GM21717 (cell line): Measurements from ENCODE around the gene DUSP8.
"Not testable (repeated sequence)": the region's sequence is repeated elsewhere in the genome, so short reads cannot be mapped to it uniquely, and the experiment has no call there.

Experiments used
- ATAC-seq: cut with Tn5 transposase; IDR thresholded peaks from one replicate; pipeline ENCODE4 v1.9.1; 2021; ENCODE audit warnings: mild to moderate bottlenecking, moderate library complexity; ENCODE audit not compliant: unreplicated experiment

The DUSP8 gene

DNA sequence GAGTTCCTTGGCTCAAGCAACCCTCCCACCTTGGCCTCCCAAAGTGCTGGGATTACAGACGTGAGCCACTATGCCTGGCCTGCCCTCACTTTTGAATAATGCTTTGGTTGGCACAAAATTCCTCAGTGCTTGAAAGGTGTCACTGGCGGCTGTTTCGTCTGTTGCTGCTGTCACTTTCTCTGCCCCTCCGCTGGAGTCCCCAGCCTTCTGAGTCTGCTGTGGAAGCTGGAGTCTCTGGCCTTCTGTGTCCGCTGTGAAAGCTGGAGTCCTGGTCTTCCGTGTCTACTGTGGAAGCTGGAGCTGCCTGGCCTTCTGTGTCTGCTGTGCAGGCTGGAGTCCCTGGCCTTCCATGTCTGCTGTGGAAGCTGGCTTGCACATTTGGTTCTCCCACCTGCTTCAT, 17.9 kb upstream of the DUSP8 start:
- no peak for ATAC-seq

DNA sequence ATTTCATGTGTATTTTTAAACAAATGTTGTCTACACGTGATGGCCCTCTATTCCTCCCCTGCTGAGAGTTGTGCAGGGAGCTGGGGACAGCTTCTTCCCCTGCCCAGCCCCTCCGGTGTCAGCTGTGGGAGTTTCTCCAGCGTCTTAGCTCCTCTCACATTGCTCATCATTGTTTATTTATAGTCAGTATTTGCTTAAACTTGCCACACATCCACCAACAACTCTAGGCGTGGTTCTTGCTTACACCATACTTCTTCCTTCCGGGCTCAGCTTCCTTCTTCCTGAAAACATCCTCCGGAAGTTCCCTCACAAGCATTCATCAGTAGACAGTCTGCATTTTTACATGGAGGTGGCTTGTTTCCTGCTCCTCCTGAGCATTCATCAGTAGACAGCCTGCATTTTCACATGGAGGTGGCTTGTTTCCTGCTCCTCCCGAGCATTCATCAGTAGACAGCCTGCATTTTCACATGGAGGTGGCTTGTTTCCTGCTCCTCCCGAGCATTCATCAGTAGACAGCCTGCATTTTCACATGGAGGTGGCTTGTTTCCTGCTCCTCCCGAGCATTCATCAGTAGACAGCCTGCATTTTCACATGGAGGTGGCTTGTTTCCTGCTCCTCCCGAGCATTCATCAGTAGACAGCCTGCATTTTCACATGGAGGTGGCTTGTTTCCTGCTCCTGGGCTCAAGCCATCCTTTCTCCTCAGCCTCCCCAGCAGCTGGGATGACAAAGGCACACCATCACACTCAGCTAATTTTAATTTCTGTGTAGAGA, 17.3 kb upstream of the DUSP8 start:
- ATAC-seq = not testable (repeated sequence)

GRCh38 chr11:1586699-1587098, 14.6 kb upstream of the DUSP8 start:
- no peak for ATAC-seq

GRCh38 chr11:1584661-1585370, 12.7 kb upstream of the DUSP8 start, which contains the start of gene KRTAP5-1:
Gene KRTAP5-1, minus strand, starts transcription at chr11:1585283. Its CDS starts 34 bp downstream, at chr11:1585249.
- ATAC-seq = not testable (repeated sequence)

- not testable (repeated sequence) for ATAC-seq
These were observed 10.8 kb upstream of the DUSP8 start for GRCh38 chr11:1582909-1583308.

GRCh38 chr11:1581976-1582375, 9.9 kb upstream of the DUSP8 start:
- no peak for ATAC-seq

DNA sequence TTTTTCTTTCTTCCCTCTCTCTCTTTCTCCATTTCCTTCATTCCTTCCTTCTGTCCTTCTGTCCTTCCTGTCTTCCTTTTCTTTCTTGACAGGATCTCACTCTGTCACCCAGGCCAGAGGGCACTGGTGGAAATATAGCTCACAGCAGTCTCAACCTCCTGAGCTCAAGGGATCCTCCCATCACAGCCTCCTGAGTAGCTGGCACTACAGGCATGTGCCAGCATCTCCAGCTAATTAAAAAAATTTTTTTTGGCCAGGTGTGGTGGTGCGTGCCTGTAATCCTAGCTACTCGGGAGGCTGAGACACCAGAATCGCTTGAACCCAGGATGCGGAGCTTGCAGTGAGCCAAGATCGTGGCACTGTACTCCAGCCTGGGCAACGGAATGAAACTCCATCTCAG, 4.8 kb upstream of the DUSP8 start:
- no peak for ATAC-seq

- ATAC-seq = not testable (repeated sequence)
These were observed 3.7 kb upstream of the DUSP8 start for GRCh38 chr11:1575756-1576155.

- no peak for ATAC-seq
These were observed 2.8 kb upstream of the DUSP8 start for GRCh38 chr11:1574933-1575242.

- ATAC-seq = peak; percentile 46
These were observed 2.3 kb upstream of the DUSP8 start for GRCh38 chr11:1574238-1574932.

- no peak for ATAC-seq
These were observed 1.8 kb upstream of the DUSP8 start for GRCh38 chr11:1573903-1574237.

DNA sequence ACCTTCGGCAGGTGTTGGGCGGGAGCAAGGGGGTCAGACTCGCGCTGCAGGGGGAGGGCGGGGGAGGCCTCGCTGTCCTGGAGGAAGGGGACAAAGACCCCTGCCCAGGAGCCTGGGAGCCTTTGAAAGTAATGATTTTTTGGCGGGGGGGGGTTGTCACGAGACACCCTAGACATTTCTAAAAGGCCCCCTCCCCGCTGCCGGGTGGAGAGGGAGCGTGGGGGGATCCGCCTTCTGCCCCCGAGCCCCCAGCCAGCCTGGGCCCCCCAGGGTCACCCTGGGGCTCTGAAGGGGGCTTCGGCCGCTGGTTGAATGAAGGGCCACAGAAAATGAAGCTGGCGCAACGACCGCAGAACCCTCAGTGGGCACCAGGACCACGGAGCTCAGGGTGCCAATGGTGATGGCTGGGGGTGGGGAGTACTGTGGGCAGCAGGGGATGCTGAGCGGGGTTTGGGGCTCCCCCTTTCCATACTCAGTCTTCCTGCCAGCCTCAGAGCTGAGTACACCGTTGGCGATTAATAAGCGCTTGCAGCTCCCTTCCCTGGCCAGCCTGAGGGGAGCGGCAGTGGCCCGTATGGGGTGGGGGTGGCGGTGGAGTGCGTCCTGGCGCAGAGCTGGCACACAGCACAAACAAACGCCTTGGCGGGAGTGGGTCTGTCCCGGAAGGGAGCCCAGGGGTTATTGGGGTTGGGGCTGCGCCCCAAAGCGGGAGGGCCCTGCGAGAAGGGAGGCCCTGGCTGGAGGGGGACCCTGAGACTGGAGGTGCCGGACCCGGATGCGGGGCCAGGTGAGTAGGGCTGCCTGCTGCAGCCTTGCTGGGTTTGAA, 1.2 kb upstream of the DUSP8 start:
- no peak for ATAC-seq

DNA sequence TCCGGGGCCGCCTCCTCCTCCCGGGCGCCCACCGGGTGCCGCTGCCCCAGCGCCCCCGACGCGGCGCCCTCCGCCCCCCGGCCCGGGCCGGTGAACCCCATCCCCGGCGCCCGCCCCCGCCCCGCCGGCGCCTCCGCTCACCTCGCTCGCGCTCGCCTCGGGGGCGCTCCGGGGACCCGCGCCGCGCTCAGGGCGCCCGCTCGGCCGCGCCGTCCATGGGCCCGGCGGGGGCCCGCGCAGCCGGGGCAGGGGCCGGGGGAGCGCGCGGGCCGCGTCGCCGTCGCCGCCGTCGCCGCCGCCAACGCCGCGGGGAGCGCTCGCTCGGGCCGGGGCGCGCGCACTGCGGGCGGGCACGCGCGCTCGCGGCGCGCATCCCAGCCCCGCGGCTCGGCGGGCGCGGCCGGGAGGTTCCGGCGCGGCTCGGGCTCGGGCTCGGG, 293 bp downstream of the DUSP8 start:
- no peak for ATAC-seq

DNA sequence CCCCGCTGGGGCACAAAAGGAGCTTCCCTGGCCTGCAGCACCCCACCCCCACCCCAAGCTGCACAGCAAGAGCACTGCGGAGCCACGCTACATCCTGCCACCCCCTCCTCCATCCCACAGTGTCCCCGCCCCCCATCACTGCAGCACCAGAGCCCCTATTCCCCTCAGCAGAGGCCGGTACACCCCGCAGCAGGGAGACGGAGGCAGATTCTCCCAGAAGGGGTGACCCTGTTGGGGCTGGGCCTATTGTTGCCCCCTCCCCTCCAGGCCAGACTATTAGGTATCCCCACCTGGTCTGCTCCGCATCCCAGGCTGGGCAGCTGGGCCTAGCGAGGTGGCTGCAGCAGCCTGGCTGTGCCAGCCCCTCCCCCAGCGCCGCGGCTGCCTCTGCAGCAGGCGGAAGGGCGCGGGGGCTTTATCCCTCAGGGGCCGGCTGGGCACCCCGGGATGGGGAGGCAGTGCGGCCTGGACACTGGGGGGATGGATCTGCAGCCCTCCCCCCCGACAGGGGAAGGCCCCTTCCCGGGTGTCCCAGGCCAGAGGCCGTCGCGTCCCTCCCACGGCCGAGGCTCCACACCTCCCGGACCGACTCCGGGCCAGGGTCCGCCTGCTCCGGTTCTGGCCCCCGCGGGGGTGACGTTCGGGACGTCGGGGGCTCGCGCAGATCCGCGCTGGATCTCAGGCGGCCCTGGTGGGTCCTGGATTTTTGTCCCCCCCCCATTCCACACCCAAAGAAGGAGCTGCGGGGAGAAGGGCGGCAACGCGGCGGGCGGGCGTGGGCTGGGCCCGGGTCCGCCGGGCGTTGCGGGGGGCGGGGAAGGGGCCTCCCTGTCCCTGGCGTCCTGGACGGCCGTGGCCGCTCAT, 943 bp downstream of the DUSP8 start:
- no peak for ATAC-seq

GRCh38 chr11:1570531-1570895, 1.6 kb downstream of the DUSP8 start:
- no peak for ATAC-seq

DNA sequence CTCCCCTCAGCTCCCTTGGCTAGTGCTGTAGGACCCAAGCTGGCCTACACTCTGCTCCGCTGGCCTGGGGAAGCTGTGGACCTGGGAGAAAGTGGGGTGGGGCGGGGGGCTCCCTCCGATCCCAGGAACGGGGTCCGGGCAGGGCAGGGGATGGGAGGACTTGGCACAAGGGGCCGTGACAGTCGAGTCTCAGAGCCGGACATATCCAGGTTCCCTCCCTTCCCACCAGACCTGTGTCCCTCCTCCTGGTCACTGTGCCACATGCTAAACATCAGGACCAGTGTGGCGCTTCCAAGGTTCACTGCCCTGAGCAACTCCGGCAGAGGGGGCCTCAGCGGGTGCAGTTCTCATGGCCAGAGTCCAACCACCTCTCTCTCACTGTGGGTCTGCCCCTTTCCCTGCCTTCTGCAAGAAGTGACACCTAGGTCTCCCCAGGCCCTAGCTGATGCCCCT, 2.0 kb downstream of the DUSP8 start:
- ATAC-seq = no peak

GRCh38 chr11:1569251-1569780, 2.8 kb downstream of the DUSP8 start:
- no peak for ATAC-seq

- no peak for ATAC-seq
These were observed 3.6 kb downstream of the DUSP8 start for GRCh38 chr11:1568441-1568911.

DNA sequence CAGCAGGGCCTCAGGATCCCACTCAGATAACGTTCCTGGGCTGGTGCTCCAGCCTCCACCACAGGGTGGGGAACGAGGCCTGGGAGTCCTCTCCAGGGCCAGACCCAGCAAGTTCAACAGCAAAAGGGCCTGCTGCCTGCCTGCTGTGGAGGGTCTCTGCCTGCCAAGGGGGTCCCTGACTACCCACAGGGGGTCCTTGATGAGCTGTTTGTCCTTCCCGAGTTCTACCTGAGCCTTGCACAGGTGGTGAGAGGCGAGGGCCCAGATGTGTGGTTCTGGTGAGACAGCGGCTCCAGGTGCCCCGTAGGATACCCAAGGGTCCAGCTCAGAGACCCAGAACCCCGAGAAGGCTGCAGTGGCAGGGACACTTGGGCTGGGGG, 4.4 kb downstream of the DUSP8 start:
- no peak for ATAC-seq
